Calu3 (cell line): ENCODE results near the gene CDH22. TPM values are rescaled to one million over a fixed set of nuclear protein-coding genes. Genes with fewer than 3 reads are reported as not detected.

ENCODE experiments used
- BruUV-seq: library from RNA; stranded (reverse); fragments of 400-500 nt; replicated peaks from 2 replicates; lab custom pipeline; 2021; lab: Mats Ljungman, UMichigan
- CTCF ChIA-PET: fragments of 300-600 bp; sonication (Branson Sonifier 250); formaldehyde crosslinking; loops from one replicate; lab custom pipeline; 2022; ENCODE audit warnings: antibody characterized with exemption; lab: Charles Lee
- DNase-seq: peaks from one replicate; pipeline ENCODE4 v3.0.0; 2022
- H3K27ac Mint-ChIP-seq: one replicate; pipeline ENCODE4 v1.8.0; 2022; ENCODE audit warnings: mixed read lengths; ENCODE audit not compliant: unreplicated experiment
- H3K27me3 Mint-ChIP-seq: one replicate; pipeline ENCODE4 v1.8.0; 2022; ENCODE audit warnings: mixed read lengths; ENCODE audit not compliant: unreplicated experiment
- H3K36me3 Mint-ChIP-seq: one replicate; pipeline ENCODE4 v1.8.0; 2022; ENCODE audit warnings: mild to moderate bottlenecking, moderate library complexity, mixed read lengths; ENCODE audit not compliant: insufficient read depth, unreplicated experiment
- H3K4me1 Mint-ChIP-seq: one replicate; pipeline ENCODE4 v1.8.0; 2022; ENCODE audit warnings: mild to moderate bottlenecking, low read depth, mixed read lengths; ENCODE audit not compliant: unreplicated experiment
- H3K4me3 Mint-ChIP-seq: one replicate; pipeline ENCODE4 v1.8.0; 2022; ENCODE audit warnings: mild to moderate bottlenecking, low read depth, moderate library complexity, mixed read lengths; ENCODE audit not compliant: unreplicated experiment
- H3K9me3 Mint-ChIP-seq: one replicate; pipeline ENCODE4 v1.8.0; 2022; ENCODE audit warnings: low read depth, mixed read lengths; ENCODE audit not compliant: unreplicated experiment
- CTCF ChIP-seq: fragments of 200-600 bp; IDR thresholded peaks from one replicate; pipeline ENCODE4 v1.8.0; 2022; ENCODE audit warnings: antibody characterized with exemption; ENCODE audit not compliant: unreplicated experiment
- intact Hi-C: fragments of 100-400 bp; cut with micrococcal nuclease; formaldehyde crosslinking; loops from one replicate; pipeline ENCODE4 v1.10.0; 2022; ENCODE audit not compliant: unreplicated experiment
- total RNA-seq: library from RNA; stranded (reverse); gene quantifications from 2 replicates; pipeline ENCODE4 v1.2.3, GENCODE V29; 2022

Gene CDH22
- total RNA-seq, 1 experiment from 2014 or later: not detected

GRCh38 chr20:46343975-46344357 lies 35.7 kb upstream of the CDH22 start:
- no TSS peak for BruUV-seq
- Mint-ChIP-seq H3K27me3 (peaks cover 63% of the 10 kb centered on the region), H3K36me3 (peaks cover 35% of the 10 kb centered on the region), H3K9me3 (no peaks in the 10 kb centered on the region), H3K27ac (no peak overlapping the region), H3K4me1 (no peaks in the 10 kb centered on the region), H3K4me3 (no peak overlapping the region)
- intact Hi-C loops: no loop called here
- CTCF ChIA-PET: interaction anchor here (0.9 kb wide), 1 partner anchor 17 kb away, joined by 3 read pairs; no protein-coding TSS in a partner anchor
- no peak for DNase-seq
- TF ChIP-seq CTCF: no peak

GRCh38 chr20:46343348-46343974 lies 35.2 kb upstream of the CDH22 start:
- Mint-ChIP-seq H3K4me1 (no peaks in the 10 kb centered on the region), H3K9me3 (no peaks in the 10 kb centered on the region), H3K4me3 (no peak overlapping the region), H3K27me3 (peaks cover 69% of the 10 kb centered on the region), H3K27ac (no peak overlapping the region), H3K36me3 (peaks cover 32% of the 10 kb centered on the region)
- CTCF ChIA-PET: interaction anchor here (0.9 kb wide), 1 partner anchor 17 kb away, joined by 3 read pairs; no protein-coding TSS in a partner anchor
- intact Hi-C loops: no loop called here
- TF ChIP-seq CTCF: no peak
- no TSS peak for BruUV-seq
- no peak for DNase-seq

- no peak overlapping the region for H3K4me3 Mint-ChIP-seq
- no peak for TF ChIP-seq CTCF
- no TSS peak for BruUV-seq
- DNase-seq: no peak
- peaks cover 76% of the 10 kb centered on the region for H3K27me3 Mint-ChIP-seq
- intact Hi-C loops: no loop called here
- no peaks in the 10 kb centered on the region for H3K4me1 Mint-ChIP-seq
- CTCF ChIA-PET: no interaction called here
- peaks cover 32% of the 10 kb centered on the region for H3K36me3 Mint-ChIP-seq
- H3K9me3 Mint-ChIP-seq: no peaks in the 10 kb centered on the region
- no peak overlapping the region for H3K27ac Mint-ChIP-seq
Observed at GRCh38 chr20:46342451-46343347, 34.4 kb upstream of the CDH22 start.

- peaks cover 32% of the 10 kb centered on the region for H3K36me3 Mint-ChIP-seq
- no peak overlapping the region for H3K27ac Mint-ChIP-seq
- no peak for TF ChIP-seq CTCF
- H3K4me1 Mint-ChIP-seq: no peaks in the 10 kb centered on the region
- H3K27me3 Mint-ChIP-seq: peaks cover 83% of the 10 kb centered on the region
- BruUV-seq: no TSS peak
- intact Hi-C loops: no loop called here
- no peaks in the 10 kb centered on the region for H3K9me3 Mint-ChIP-seq
- DNase-seq: no peak
- CTCF ChIA-PET: no interaction called here
- H3K4me3 Mint-ChIP-seq: no peak overlapping the region
Observed at GRCh38 chr20:46342010-46342378, 33.7 kb upstream of the CDH22 start.
